Testis (tissue), 2 donors: ENCODE data around the gene POLD3.

Source experiments
- CTCF ChIP-seq, 3 experiments: fragments of 450-650 bp in 2 of 3; fragments of 200-600 bp in 1 of 3; sonication (generic) in 1 of 3; IDR thresholded peaks; one replicate each; pipeline ENCODE4 v1.5.1; 2016 to 2019; ENCODE audit warnings: antibody characterized with exemption in 3 of 3, mild to moderate bottlenecking in 2 of 3, moderate library complexity in 1 of 3
- POLR2A ChIP-seq: fragments of 450-650 bp; IDR thresholded peaks from one replicate; pipeline ENCODE4 v1.6.1; 2017; ENCODE audit warnings: antibody characterized with exemption, mild to moderate bottlenecking, moderate library complexity

DNA sequence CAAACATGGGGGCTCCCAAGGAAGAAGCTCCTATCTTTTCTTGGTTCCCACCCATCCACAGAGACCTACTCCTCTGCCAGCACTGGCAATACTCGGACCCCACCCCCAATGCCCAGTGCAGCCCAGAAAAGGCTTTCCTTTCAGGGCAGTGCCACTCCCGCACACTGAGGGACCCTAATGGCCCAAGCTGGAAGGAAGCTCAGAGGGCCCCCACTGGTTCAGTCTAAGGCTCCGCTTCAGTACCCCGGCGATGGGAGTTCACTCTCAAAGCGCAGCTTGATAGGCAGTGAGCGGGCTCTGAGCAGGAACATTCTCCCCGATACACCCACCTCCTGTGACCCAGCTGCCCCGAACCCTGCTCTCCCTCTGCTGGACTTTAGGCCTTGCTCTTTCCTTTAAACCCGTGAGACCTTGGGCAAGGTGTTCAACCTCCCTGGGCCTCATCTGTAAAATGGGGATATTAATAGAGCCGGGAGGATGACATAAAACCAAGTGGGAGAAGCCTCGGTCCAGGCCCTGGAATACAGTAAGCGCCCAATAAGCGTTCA lies 90.4 kb downstream of the POLD3 start:
- TF ChIP-seq CTCF (IDR thresholded peaks at IDR 0.05) = no peak
- TF ChIP-seq POLR2A = no peak
